Hepatocyte (in vitro differentiated cells): Measurements from ENCODE around the gene KLF13. TPM values are rescaled to one million over a fixed set of nuclear protein-coding genes. Genes with fewer than 3 reads are reported as not detected.

Experiments used
- DNase-seq: peaks from one replicate; pipeline ENCODE4 v3.0.0-alpha.2; 2016; ENCODE audit warnings: low spot score
- H2AFZ ChIP-seq: fragments of 200-600 bp; sonication (generic); 2 replicates; pipeline ENCODE4 v1.6.0; 2016; ENCODE audit warnings: antibody characterized with exemption, mild to moderate bottlenecking
- H3K27ac ChIP-seq: fragments of 200-600 bp; sonication (generic); 2 replicates; pipeline ENCODE4 v1.5.1; 2016; ENCODE audit warnings: mild to moderate bottlenecking
- H3K27me3 ChIP-seq: fragments of 200-600 bp; sonication (generic); 2 replicates; pipeline ENCODE4 v1.6.1; 2016
- H3K36me3 ChIP-seq: fragments of 200-600 bp; sonication (generic); replicated peaks from 2 replicates; pipeline ENCODE4 v1.5.1; 2016; ENCODE audit warnings: low read depth; ENCODE audit not compliant: insufficient read depth
- H3K4me1 ChIP-seq: fragments of 200-600 bp; sonication (generic); 2 replicates; pipeline ENCODE4 v1.5.1; 2016; ENCODE audit warnings: mild to moderate bottlenecking, moderate library complexity; ENCODE audit not compliant: insufficient read depth
- H3K4me2 ChIP-seq: fragments of 200-600 bp; sonication (generic); 2 replicates; pipeline ENCODE4 v1.6.0; 2016
- H3K4me3 ChIP-seq: fragments of 200-600 bp; sonication (generic); 2 replicates; pipeline ENCODE4 v1.5.1; 2016; ENCODE audit warnings: mild to moderate bottlenecking
- H3K79me2 ChIP-seq: fragments of 200-600 bp; sonication (generic); 2 replicates; pipeline ENCODE4 v1.6.0; 2017; ENCODE audit warnings: mild to moderate bottlenecking
- H3K9me2 ChIP-seq: fragments of 200-600 bp; sonication (generic); replicated peaks from 2 replicates; pipeline ENCODE4 v1.6.0; 2017; ENCODE audit warnings: mild to moderate bottlenecking; ENCODE audit not compliant: insufficient read depth
- H3K9me3 ChIP-seq: fragments of 200-600 bp; sonication (generic); 2 replicates; pipeline ENCODE4 v1.5.1; 2016; ENCODE audit warnings: low read depth, mild to moderate bottlenecking
- H4K20me1 ChIP-seq: fragments of 200-600 bp; sonication (generic); 2 replicates; pipeline ENCODE4 v1.6.0; 2016; ENCODE audit warnings: mild to moderate bottlenecking; ENCODE audit not compliant: insufficient read depth, poor library complexity, severe bottlenecking
- EZH2 ChIP-seq: fragments of 200-600 bp; sonication (generic); IDR thresholded peaks from 2 replicates; pipeline ENCODE4 v1.6.1; 2016; ENCODE audit warnings: antibody characterized with exemption, mild to moderate bottlenecking, borderline replicate concordance
- EZH2phosphoT487 ChIP-seq: fragments of 200-600 bp; sonication (generic); IDR thresholded peaks from one replicate; pipeline ENCODE4 v1.6.1; 2018; ENCODE audit warnings: antibody characterized with exemption, mild to moderate bottlenecking, low read depth, moderate library complexity; ENCODE audit not compliant: unreplicated experiment, severe bottlenecking
- WGBS: methylation state at CpG from one replicate; pipeline ENCODE4 v1.1.6; 2016; ENCODE audit warnings: low lambda C conversion rate; ENCODE audit errors: missing lambda C conversion rate; 5-methylcytosine and 5-hydroxymethylcytosine counted together
- polyA plus RNA-seq: library from polyadenylated mRNA; unstranded; fragments of >200 nt; fragmentation: Nextera tagmentation; extraction: Ambion mirVana; gene quantifications from 2 replicates; pipeline ENCODE4 v1.2.1, GENCODE V29; 2016
- total RNA-seq: library from RNA; depleted of rRNA; stranded (reverse); fragments of >200 nt; gene quantifications from 2 replicates; pipeline ENCODE4 v1.2.3, GENCODE V29; 2014
- TF ChIP-seq, protein P1 (sequence below): fragments of 200-600 bp; sonication (generic); IDR thresholded peaks from 2 replicates; pipeline ENCODE4 v1.5.1; 2016; ENCODE audit warnings: antibody characterized with exemption, mild to moderate bottlenecking; ENCODE audit not compliant: poor library complexity

KLF13 gene
- total and polyA plus RNA-seq, 2 experiments from 2014 or later = 32.7 to 51.2 TPM

DNA sequence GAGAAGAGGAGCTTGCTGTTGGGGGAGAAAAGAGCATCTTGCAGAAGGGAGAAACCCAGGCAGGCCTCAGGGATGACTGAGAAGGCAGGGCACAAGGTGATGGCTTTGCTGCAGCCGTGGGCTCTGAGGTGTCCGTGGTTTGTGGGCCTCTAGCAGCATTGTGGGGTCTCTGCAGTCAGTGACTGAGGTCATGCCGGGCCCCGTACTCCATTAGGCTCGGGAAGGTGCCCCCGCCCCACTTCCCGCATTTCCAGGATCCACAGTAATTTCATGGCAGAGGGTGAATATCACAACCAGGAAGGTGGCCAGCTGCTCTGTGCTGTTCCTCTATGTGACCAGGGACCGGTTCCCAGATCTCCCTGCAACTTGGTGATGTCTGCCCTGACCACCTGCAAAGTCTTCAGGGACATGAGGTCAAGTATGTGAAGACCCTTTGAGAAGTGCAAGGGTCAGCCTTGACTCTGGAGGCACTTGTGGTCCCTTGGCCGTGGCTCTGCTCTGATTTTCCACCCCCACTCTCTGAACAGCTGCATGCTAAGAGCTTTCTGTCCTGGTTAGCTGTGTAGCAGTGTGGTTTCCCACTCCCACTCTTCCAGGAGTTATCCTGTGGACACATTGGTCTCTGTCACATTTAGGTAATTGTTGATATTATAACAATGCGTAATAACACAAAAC is 3.6 kb downstream of the KLF13 start:
- Histone ChIP-seq H3K36me3 (no peaks in the 10 kb centered on the region), H4K20me1 (peaks cover 64% of the 10 kb centered on the region), H3K9me2 (no peaks in the 10 kb centered on the region), H3K4me3 (no peak overlapping the region), H3K4me2 (peak overlapping the region; percentile 99), H3K4me1 (peaks cover 18% of the 10 kb centered on the region), H2AFZ (no peak overlapping the region), H3K9me3 (no peaks in the 10 kb centered on the region), H3K27me3 (no peaks in the 10 kb centered on the region), H3K79me2 (peaks cover 66% of the 10 kb centered on the region), H3K27ac (no peak overlapping the region)
- 92% methylated on average over 10 of the region's 10 CpGs for WGBS
- no peak for DNase-seq
- TF ChIP-seq, protein P1, sequence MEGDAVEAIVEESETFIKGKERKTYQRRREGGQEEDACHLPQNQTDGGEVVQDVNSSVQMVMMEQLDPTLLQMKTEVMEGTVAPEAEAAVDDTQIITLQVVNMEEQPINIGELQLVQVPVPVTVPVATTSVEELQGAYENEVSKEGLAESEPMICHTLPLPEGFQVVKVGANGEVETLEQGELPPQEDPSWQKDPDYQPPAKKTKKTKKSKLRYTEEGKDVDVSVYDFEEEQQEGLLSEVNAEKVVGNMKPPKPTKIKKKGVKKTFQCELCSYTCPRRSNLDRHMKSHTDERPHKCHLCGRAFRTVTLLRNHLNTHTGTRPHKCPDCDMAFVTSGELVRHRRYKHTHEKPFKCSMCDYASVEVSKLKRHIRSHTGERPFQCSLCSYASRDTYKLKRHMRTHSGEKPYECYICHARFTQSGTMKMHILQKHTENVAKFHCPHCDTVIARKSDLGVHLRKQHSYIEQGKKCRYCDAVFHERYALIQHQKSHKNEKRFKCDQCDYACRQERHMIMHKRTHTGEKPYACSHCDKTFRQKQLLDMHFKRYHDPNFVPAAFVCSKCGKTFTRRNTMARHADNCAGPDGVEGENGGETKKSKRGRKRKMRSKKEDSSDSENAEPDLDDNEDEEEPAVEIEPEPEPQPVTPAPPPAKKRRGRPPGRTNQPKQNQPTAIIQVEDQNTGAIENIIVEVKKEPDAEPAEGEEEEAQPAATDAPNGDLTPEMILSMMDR = no peak
- TF ChIP-seq EZH2 = no peak
- no peak for TF ChIP-seq EZH2phosphoT487

DNA sequence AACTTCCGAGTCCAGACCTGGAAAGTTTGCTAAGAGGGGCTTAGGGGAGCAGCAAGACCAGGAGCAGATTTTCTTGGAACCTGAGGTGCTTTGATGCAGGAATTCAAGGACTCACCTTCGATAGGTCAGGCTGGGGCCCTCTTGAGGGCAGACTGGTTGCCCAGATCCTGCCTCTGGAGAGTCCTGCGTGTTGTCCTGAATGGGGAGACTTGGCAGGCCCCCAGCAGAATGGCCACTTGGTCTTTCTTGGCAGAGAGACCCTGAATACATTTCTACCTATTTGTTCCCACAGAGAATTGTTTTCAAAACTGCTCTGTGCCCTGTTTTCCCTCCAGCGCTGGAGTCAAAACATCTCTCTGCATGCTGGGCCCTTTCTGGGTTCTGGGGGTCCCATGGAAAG is 4.2 kb downstream of the KLF13 start:
- Histone ChIP-seq H3K4me3 (no peak overlapping the region), H3K4me1 (peaks cover 16% of the 10 kb centered on the region), H3K79me2 (peaks cover 71% of the 10 kb centered on the region), H3K27me3 (no peaks in the 10 kb centered on the region), H3K36me3 (no peaks in the 10 kb centered on the region), H3K9me3 (no peaks in the 10 kb centered on the region), H3K9me2 (no peaks in the 10 kb centered on the region), H3K27ac (no peak overlapping the region), H3K4me2 (peak overlapping the region; percentile 99), H4K20me1 (peaks cover 68% of the 10 kb centered on the region), H2AFZ (no peak overlapping the region)
- no peak for TF ChIP-seq EZH2phosphoT487
- TF ChIP-seq, protein P1 = no peak
- TF ChIP-seq EZH2 = no peak
- 91% methylated on average over 4 of the region's 4 CpGs for WGBS
- no peak for DNase-seq

DNA sequence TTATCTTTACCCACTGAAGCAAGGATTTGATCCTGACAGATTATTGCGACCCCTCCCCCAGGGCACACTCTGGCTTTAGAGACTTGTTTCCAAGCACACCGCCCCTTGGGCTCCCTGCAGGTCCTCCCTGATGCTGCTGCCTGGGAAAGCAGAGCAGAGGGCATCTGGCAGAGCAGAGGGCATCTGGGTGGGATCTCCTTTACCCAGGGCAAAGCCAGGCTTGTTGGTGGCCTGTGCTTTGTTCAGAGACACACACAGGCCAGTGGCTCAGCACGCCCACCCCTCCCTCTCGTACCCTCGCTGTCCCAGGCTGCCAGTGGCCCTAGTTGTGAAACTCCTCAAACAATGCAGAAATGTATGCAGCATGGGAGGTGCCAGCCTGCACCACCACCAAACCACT is 4.8 kb downstream of the KLF13 start:
- Histone ChIP-seq H3K4me1 (peaks cover 16% of the 10 kb centered on the region), H4K20me1 (peaks cover 74% of the 10 kb centered on the region)

More for the DNA sequence above, 4.8 kb downstream of the KLF13 start:
- TF ChIP-seq EZH2phosphoT487 (no peak), EZH2 (no peak)
- TF ChIP-seq, protein P1 = no peak
- Histone ChIP-seq H3K4me2 (no peak overlapping the region), H3K27ac (no peak overlapping the region), H3K4me3 (no peak overlapping the region), H3K9me3 (no peaks in the 10 kb centered on the region), H3K36me3 (no peaks in the 10 kb centered on the region), H3K27me3 (no peaks in the 10 kb centered on the region), H3K79me2 (peaks cover 76% of the 10 kb centered on the region), H2AFZ (no peak overlapping the region), H3K9me2 (no peaks in the 10 kb centered on the region)
- 97% methylated on average over 5 of the region's 5 CpGs for WGBS
- DNase-seq = no peak
